PC-3 (cell line): ENCODE measurements around the gene VPS8. TPM values are rescaled to one million over a fixed set of nuclear protein-coding genes. Genes with fewer than 3 reads are reported as not detected.

ENCODE experiments used
- ATAC-seq: fragments of 200-7000 bp; cut with Tn5 transposase; 2 replicates; pipeline ENCODE4 v1.9.1; 2020; ENCODE audit warnings: mild to moderate bottlenecking, moderate library complexity
- BruUV-seq: library from RNA; stranded (reverse); fragments of 400-500 nt; replicated peaks from 2 replicates; lab custom pipeline; 2021; lab: Mats Ljungman, UMichigan
- CTCF ChIA-PET: fragments of 300-600 bp; sonication (Branson Sonifier 250); formaldehyde crosslinking; loops from one replicate; lab custom pipeline; 2022; ENCODE audit warnings: antibody characterized with exemption; lab: Charles Lee
- POLR2A ChIA-PET: fragments of 300-600 bp; sonication (Branson Sonifier 250); formaldehyde crosslinking; loops from one replicate; lab custom pipeline; 2022; ENCODE audit warnings: antibody characterized with exemption; ENCODE audit not compliant: unreplicated experiment; lab: Charles Lee
- DNase-seq: peaks from one replicate; pipeline ENCODE4 v3.0.0-alpha.2; 2015
- H2AFZ ChIP-seq: fragments of 300-600 bp; sonication (generic); 2 replicates; pipeline ENCODE4 v1.6.0; 2016; ENCODE audit warnings: antibody characterized with exemption, low read length
- H3F3A ChIP-seq: fragments of 300-600 bp; sonication (generic); one replicate; pipeline ENCODE4 v1.6.0; 2017; ENCODE audit warnings: antibody characterized with exemption, low read length, control low read depth, mild to moderate bottlenecking; ENCODE audit not compliant: unreplicated experiment
- H3K27ac ChIP-seq: fragments of 300-600 bp; sonication (generic); 2 replicates; pipeline ENCODE4 v1.5.1; 2016; ENCODE audit warnings: mild to moderate bottlenecking, low read length
- H3K27me3 ChIP-seq: fragments of 300-600 bp; sonication (generic); 2 replicates; pipeline ENCODE4 v1.6.1; 2016; ENCODE audit warnings: low read length, mixed read lengths
- H3K36me3 ChIP-seq: fragments of 300-600 bp; sonication (generic); 2 replicates; pipeline ENCODE4 v1.6.1; 2016; ENCODE audit warnings: low read depth, mixed run types, low read length, mixed read lengths
- H3K4me1 ChIP-seq: fragments of 300-600 bp; sonication (generic); 2 replicates; pipeline ENCODE4 v1.5.1; 2016; ENCODE audit warnings: low read length; ENCODE audit not compliant: insufficient read depth
- H3K4me2 ChIP-seq: fragments of 300-600 bp; sonication (generic); 2 replicates; pipeline ENCODE4 v1.6.0; 2016; ENCODE audit warnings: low read length
- H3K4me3 ChIP-seq: fragments of 300-600 bp; sonication (generic); 2 replicates; pipeline ENCODE4 v1.5.1; 2016; ENCODE audit warnings: mild to moderate bottlenecking, low read length, mixed read lengths
- H3K79me2 ChIP-seq: fragments of 300-600 bp; sonication (generic); 2 replicates; pipeline ENCODE4 v1.6.1; 2017; ENCODE audit warnings: low read length, mixed read lengths
- H3K9ac ChIP-seq: fragments of 300-600 bp; sonication (generic); 2 replicates; pipeline ENCODE4 v1.6.0; 2016; ENCODE audit warnings: mild to moderate bottlenecking, low read length
- H3K9me2 ChIP-seq: fragments of 300-600 bp; sonication (generic); replicated peaks from 2 replicates; pipeline ENCODE4 v1.6.1; 2016; ENCODE audit warnings: mixed run types, low read length, mixed read lengths
- H3K9me3 ChIP-seq: fragments of 300-600 bp; sonication (generic); 2 replicates; pipeline ENCODE4 v1.6.1; 2016; ENCODE audit warnings: low read length, mixed read lengths
- H4K20me1 ChIP-seq: fragments of 300-600 bp; sonication (generic); 2 replicates; pipeline ENCODE4 v1.6.1; 2016; ENCODE audit warnings: low read length, mixed read lengths
- CTCF ChIP-seq: fragments of 300-600 bp; sonication (generic); conservative IDR thresholded peaks from 2 replicates; pipeline ENCODE4 v1.5.1; 2017; ENCODE audit warnings: antibody characterized with exemption, low read depth, mild to moderate bottlenecking, low read length
- EZH2 ChIP-seq: fragments of 300-600 bp; sonication (generic); IDR thresholded peaks from one replicate; pipeline ENCODE4 v1.6.1; 2017; ENCODE audit warnings: antibody characterized with exemption, mild to moderate bottlenecking, low read length; ENCODE audit not compliant: unreplicated experiment
- EZH2phosphoT487 ChIP-seq: fragments of 300-600 bp; sonication (generic); IDR thresholded peaks from 2 replicates; pipeline ENCODE4 v1.6.1; 2018; ENCODE audit warnings: mild to moderate bottlenecking, antibody characterized with exemption, low read length, borderline replicate concordance
- intact Hi-C: fragments of 100-400 bp; cut with micrococcal nuclease; formaldehyde crosslinking; loops from 2 replicates; pipeline ENCODE4 v1.9.0; 2023
- total RNA-seq: library from RNA; depleted of rRNA; stranded (reverse); fragments of >200 nt; gene quantifications from 2 replicates; pipeline ENCODE4 v1.2.3, GENCODE V29; 2014

Gene VPS8
- total RNA-seq, 1 experiment from 2014 or later = 38.0 TPM

GRCh38 chr3:185070491-185071286 is 258.7 kb downstream of the VPS8 start:
- no TSS peak for BruUV-seq
- no peak overlapping the region for H3K9ac ChIP-seq
- intact Hi-C loops = loop anchor here (1.0 kb wide), 1 partner anchor 195 kb away; no protein-coding TSS in a partner anchor
- ATAC-seq = peak; percentile 93
- H3K4me1 ChIP-seq = no peaks in the 10 kb centered on the region
- TF ChIP-seq EZH2phosphoT487 = no peak
- TF ChIP-seq CTCF = peak; percentile 51
- no peak for TF ChIP-seq EZH2
- no peaks in the 10 kb centered on the region for H3K79me2 ChIP-seq
- H3K4me3 ChIP-seq = no peak overlapping the region
- H3K9me2 ChIP-seq = no peaks in the 10 kb centered on the region
- no peaks in the 10 kb centered on the region for H3K9me3 ChIP-seq
- H3K27me3 ChIP-seq = no peaks in the 10 kb centered on the region
- peak; percentile 46 for DNase-seq
- POLR2A ChIA-PET = no interaction called here
- CTCF ChIA-PET = interaction anchor here (0.6 to 1.1 kb wide), 2 partner anchors 196 to 509 kb away, joined by 3 to 11 read pairs; partner anchors contain the start of gene EPHB3
- no peaks in the 10 kb centered on the region for H4K20me1 ChIP-seq
- no peaks in the 10 kb centered on the region for H3K36me3 ChIP-seq
- H3K4me2 ChIP-seq = no peak overlapping the region
- H3F3A ChIP-seq = no peaks in the 10 kb centered on the region
- H3K27ac ChIP-seq = no peak overlapping the region
- H2AFZ ChIP-seq = peak overlapping the region; percentile 31; the same call in 1 of the 2 replicates

DNA sequence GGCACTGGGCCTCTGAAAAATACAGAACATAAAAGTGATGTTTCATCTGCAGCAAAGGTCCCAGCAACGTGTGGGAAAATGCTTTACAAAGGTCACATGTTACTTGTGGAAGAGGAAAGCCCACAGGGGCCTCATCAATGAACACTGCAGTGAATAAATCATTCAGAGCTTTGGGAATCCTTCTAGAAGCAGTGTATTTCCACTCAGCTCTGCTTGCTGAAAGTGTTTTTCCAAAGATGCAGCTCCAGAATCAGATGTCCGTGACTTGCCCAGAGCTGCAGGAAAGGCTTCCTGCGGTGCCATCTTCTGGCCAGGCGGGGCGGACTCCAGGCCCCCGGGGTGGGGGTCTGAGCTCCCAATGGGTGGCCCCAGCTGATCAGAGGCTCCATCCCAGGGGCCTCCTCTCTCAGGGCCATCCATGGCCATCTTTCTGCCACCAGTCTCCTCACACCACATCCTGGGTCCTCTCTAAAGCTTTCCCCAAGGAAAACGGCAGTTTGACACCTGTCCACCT is 259.4 kb downstream of the VPS8 start:
- Histone ChIP-seq H3K27me3 (no peaks in the 10 kb centered on the region), H3F3A (no peaks in the 10 kb centered on the region), H3K79me2 (no peaks in the 10 kb centered on the region), H3K27ac (no peak overlapping the region), H3K9me2 (no peaks in the 10 kb centered on the region), H4K20me1 (no peaks in the 10 kb centered on the region), H3K36me3 (no peaks in the 10 kb centered on the region), H3K4me1 (no peaks in the 10 kb centered on the region), H3K9me3 (no peaks in the 10 kb centered on the region), H2AFZ (no peak overlapping the region), H3K9ac (no peak overlapping the region), H3K4me3 (no peak overlapping the region), H3K4me2 (no peak overlapping the region)
- intact Hi-C loops = no loop called here
- ChIA-PET POLR2A (no interaction called here), CTCF (interaction anchor here (1.1 kb wide), 1 partner anchor 197 kb away, joined by 11 read pairs; no protein-coding TSS in a partner anchor)
- TF ChIP-seq CTCF = 0 out of 2 replicates have a peak, but pooled peaks have one; percentile 10
- no peak for TF ChIP-seq EZH2
- DNase-seq = no peak
- no TSS peak for BruUV-seq
- ATAC-seq = no peak

GRCh38 chr3:185075547-185075946 is 263.6 kb downstream of the VPS8 start:
- ChIA-PET POLR2A (no interaction called here), CTCF (no interaction called here)
- DNase-seq (no peak), ATAC-seq (no peak)
- Histone ChIP-seq H4K20me1 (no peaks in the 10 kb centered on the region), H3K9ac (no peak overlapping the region), H3K36me3 (no peaks in the 10 kb centered on the region), H3K9me2 (no peaks in the 10 kb centered on the region), H3K4me1 (no peaks in the 10 kb centered on the region), H3F3A (no peaks in the 10 kb centered on the region), H3K79me2 (no peaks in the 10 kb centered on the region), H3K4me3 (no peak overlapping the region), H3K27me3 (peaks cover 9% of the 10 kb centered on the region), H3K27ac (no peak overlapping the region), H2AFZ (no peak overlapping the region), H3K4me2 (no peak overlapping the region), H3K9me3 (no peaks in the 10 kb centered on the region)
- intact Hi-C loops = no loop called here
- TF ChIP-seq CTCF = no peak
- TF ChIP-seq EZH2phosphoT487 = no peak
- no peak for TF ChIP-seq EZH2
- BruUV-seq = no TSS peak
